GM12878 (cell line): ENCODE results near the gene B3GAT1. TPM values are rescaled to one million over a fixed set of nuclear protein-coding genes. Genes with fewer than 3 reads are reported as not detected.

Experiments
- ATAC-seq: fragments of 200-7000 bp; cut with Tn5 transposase; 3 replicates; pipeline ENCODE4 v1.9.1; 2020; ENCODE audit warnings: mild to moderate bottlenecking, moderate library complexity
- BruUV-seq: library from RNA; stranded (reverse); fragments of 400-500 nt; replicated peaks from 2 replicates; lab custom pipeline; 2021; lab: Mats Ljungman, UMichigan
- CTCF ChIA-PET: fragments of 300-600 bp; sonication (Branson Sonifier 250); formaldehyde crosslinking; extraction: SDS; loops from one replicate; lab custom pipeline; 2021; ENCODE audit warnings: inconsistent platforms; lab: Yijun Ruan, JAX
- POLR2A ChIA-PET: fragments of 350-600 bp; formaldehyde crosslinking; extraction: SDS; loops from one replicate; lab custom pipeline; 2021; ENCODE audit warnings: inconsistent platforms; lab: Charles Lee
- RAD21 ChIA-PET: fragments of 300-600 bp; sonication (Branson Sonifier 250); formaldehyde crosslinking; loops from one replicate; lab custom pipeline; 2023; ENCODE audit warnings: antibody characterized with exemption; ENCODE audit not compliant: unreplicated experiment; lab: Charles Lee
- SMC1A ChIA-PET: fragments of 300-600 bp; sonication (Branson Sonifier 250); formaldehyde crosslinking; loops from one replicate; lab custom pipeline; 2023; ENCODE audit not compliant: unreplicated experiment, uncharacterized antibody; lab: Charles Lee
- DNase-seq: peaks from one replicate; pipeline ENCODE4 v3.0.0-alpha.2; 2011; ENCODE audit warnings: low read depth, low spot score
- FAIRE-seq: peaks from 3 replicates; lab custom pipeline; 2011; peaks lifted over from hg19 to GRCh38; lab: Jason Lieb, UNC
- H2AFZ ChIP-seq: 2 replicates; pipeline ENCODE4 v1.6.0; 2011; ENCODE audit warnings: low read depth, low read length, control low read depth; ENCODE audit not compliant: control insufficient read depth
- H3K27ac ChIP-seq: 2 replicates; pipeline ENCODE4 v1.5.1; 2011; ENCODE audit warnings: control low read depth; ENCODE audit not compliant: control insufficient read depth, insufficient read depth
- H3K27me3 ChIP-seq, 2 experiments: replicated peaks in 1 of 2; 2 replicates each; pipeline versions ENCODE4 v1.6.0 to v1.6.1; 2011; ENCODE audit warnings: low read length in 1 of 2; ENCODE audit not compliant: control insufficient read depth in 2 of 2, insufficient read depth in 2 of 2
- H3K36me3 ChIP-seq, 2 experiments: 2 replicates each; pipeline ENCODE4 v1.5.1; 2011; ENCODE audit warnings: low read length in 1 of 2; ENCODE audit not compliant: control insufficient read depth in 2 of 2, insufficient read depth in 2 of 2
- H3K4me1 ChIP-seq: 2 replicates; pipeline ENCODE4 v1.6.1; 2011; ENCODE audit warnings: mild to moderate bottlenecking, low read length, moderate library complexity, mixed read lengths; ENCODE audit not compliant: control insufficient read depth, insufficient read depth
- H3K4me2 ChIP-seq: 2 replicates; pipeline ENCODE4 v1.6.0; 2011; ENCODE audit warnings: control low read depth; ENCODE audit not compliant: control insufficient read depth, insufficient read depth
- H3K4me3 ChIP-seq: fragments of 200-600 bp; sonication (generic); 2 replicates; pipeline ENCODE4 v1.5.1; 2016
- H3K79me2 ChIP-seq: 2 replicates; pipeline ENCODE4 v1.6.0; 2011; ENCODE audit warnings: low read length; ENCODE audit not compliant: control insufficient read depth, insufficient read depth
- H3K9ac ChIP-seq: 2 replicates; pipeline ENCODE4 v1.8.0; 2011; ENCODE audit warnings: low read length, control low read depth, mixed read lengths; ENCODE audit not compliant: control insufficient read depth, insufficient read depth
- H3K9me3 ChIP-seq: replicated peaks from 3 replicates; pipeline ENCODE4 v1.5.1; 2011; ENCODE audit warnings: mild to moderate bottlenecking, low read length; ENCODE audit not compliant: control insufficient read depth, insufficient read depth
- H4K20me1 ChIP-seq: 2 replicates; pipeline ENCODE4 v1.6.0; 2011; ENCODE audit not compliant: control insufficient read depth, insufficient read depth
- EED ChIP-seq: sonication (generic); IDR thresholded peaks from 2 replicates; pipeline ENCODE4 v1.6.1; 2016; ENCODE audit warnings: antibody characterized with exemption, low read depth
- EZH2 ChIP-seq: IDR thresholded peaks from 2 replicates; pipeline ENCODE4 v1.6.1; 2012; ENCODE audit warnings: low read depth, mild to moderate bottlenecking, control low read depth, inconsistent platforms, low read length, borderline replicate concordance; ENCODE audit not compliant: control insufficient read depth
- KLF5 ChIP-seq: fragments of 450-650 bp; IDR thresholded peaks from 2 replicates; pipeline ENCODE4 v1.6.1; 2014; ENCODE audit warnings: mild to moderate bottlenecking; ENCODE audit not compliant: partially characterized antibody
- MYC ChIP-seq: IDR thresholded peaks from 2 replicates; pipeline ENCODE4 v1.6.1; 2011; ENCODE audit warnings: mild to moderate bottlenecking, low read length, moderate library complexity, inconsistent platforms; ENCODE audit not compliant: insufficient read depth, insufficient replicate concordance, insufficient read length, severe bottlenecking
- SP1 ChIP-seq: IDR thresholded peaks from one replicate; pipeline ENCODE4 v1.6.1; 2011; ENCODE audit warnings: low read depth, low read length
- SPI1 ChIP-seq: IDR thresholded peaks from 2 replicates; pipeline ENCODE4 v1.6.1; 2011; ENCODE audit warnings: low read depth, mild to moderate bottlenecking, low read length, moderate library complexity, borderline replicate concordance; ENCODE audit not compliant: insufficient read depth
- TBL1XR1 ChIP-seq: IDR thresholded peaks from 2 replicates; pipeline ENCODE4 v1.6.1; 2012; ENCODE audit warnings: low read depth, low read length, improper control_type of control experiment
- YY1 ChIP-seq: IDR thresholded peaks from 2 replicates; pipeline ENCODE4 v1.6.1; 2011; ENCODE audit warnings: low read depth, mild to moderate bottlenecking, low read length
- WGBS: methylation state at CpG from one replicate; pipeline ENCODE4 v1.1.6; 2016; ENCODE audit warnings: low lambda C conversion rate; ENCODE audit not compliant: insufficient replicate concordance, insufficient coverage; ENCODE audit errors: missing lambda C conversion rate; 5-methylcytosine and 5-hydroxymethylcytosine counted together
- in situ Hi-C: fragments of 300-500 bp; cut with MboI; formaldehyde crosslinking; loops from 9 replicates; pipeline ENCODE4 v1.14.3; 2018; ENCODE audit warnings: mixed read lengths
- intact Hi-C: fragments of 100-400 bp; cut with micrococcal nuclease; formaldehyde crosslinking; loops from one replicate; pipeline ENCODE4 v1.14.2; 2022; ENCODE audit not compliant: unreplicated experiment
- polyA plus RNA-seq, 11 experiments: library from polyadenylated mRNA; depleted of rRNA in 4 of 11; unstranded in 6 of 11; stranded (reverse) in 5 of 11; fragments of >200 nt; fragmentation: Nextera tagmentation in 4 of 11; fragmentation: Illumina TruSeq in 1 of 11; extraction: Ambion mirVana in 4 of 11; extraction: Trizol in 1 of 11; gene quantifications; 1 replicate in 1 of 11; 2 replicates in 10 of 11; pipeline versions ENCODE4 v1.2.1 to v1.2.3, GENCODE V29; 2011 to 2016; ENCODE audit warnings: inconsistent platforms in 2 of 11, missing spikeins in 2 of 11, low read depth in 1 of 11
- total RNA-seq, 4 experiments: library from RNA; depleted of rRNA in 3 of 4; stranded (reverse); fragments of >200 nt in 3 of 4; fragmentation: Illumina TruSeq in 1 of 4; extraction: Trizol in 1 of 4; gene quantifications; 2 replicates each; pipeline versions ENCODE4 v1.2.1 to v1.2.3, GENCODE V29; 2013 to 2021
- TF ChIP-seq, protein P1 (sequence below): fragments of 450-650 bp; IDR thresholded peaks from 2 replicates; pipeline ENCODE4 v1.6.1; 2018; ENCODE audit warnings: borderline replicate concordance, mild to moderate bottlenecking; ENCODE audit not compliant: partially characterized antibody
- TF ChIP-seq, protein P2 (sequence below): fragments of 450-650 bp; IDR thresholded peaks from 2 replicates; pipeline ENCODE4 v1.6.1; 2018; ENCODE audit warnings: mild to moderate bottlenecking, low read depth, moderate library complexity; ENCODE audit not compliant: partially characterized antibody

B3GAT1 gene
- total and polyA plus RNA-seq, 10 of the 15 experiments (the other 5 are each of a cell fraction or from before 2014, with no cell fraction given), result 0.05 TPM; not detected in 9

DNA sequence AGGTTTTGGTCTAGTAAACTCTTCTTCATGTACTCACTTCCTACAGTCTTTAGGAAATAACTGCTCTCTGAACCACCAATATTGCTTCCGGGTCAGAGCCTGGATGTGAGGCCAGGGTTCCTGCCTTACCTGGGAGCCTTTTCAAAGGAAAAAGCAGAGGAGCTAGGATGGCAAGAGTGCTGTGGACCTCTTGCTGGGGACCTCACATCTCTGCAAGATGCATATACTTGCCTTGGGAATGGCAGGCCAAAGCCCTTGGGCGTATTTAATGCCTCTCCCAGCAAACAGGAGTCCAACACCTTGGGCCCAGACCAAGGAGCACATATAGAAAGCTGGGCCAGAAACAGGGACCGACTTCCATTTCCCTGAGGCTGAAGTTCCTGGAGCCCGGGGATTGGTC is 75.0 kb downstream of the B3GAT1 start:
- RAD21 ChIA-PET, result no interaction called here
- H3K9me3 ChIP-seq, result no peaks in the 10 kb centered on the region
- FAIRE-seq, result no peak
- SMC1A ChIA-PET, result no interaction called here
- H3K9ac ChIP-seq, result no peak overlapping the region
- WGBS, result 24% methylated on average over 4 of the region's 4 CpGs
- in situ Hi-C loops, result no loop called here
- BruUV-seq, result no TSS peak
- no peak overlapping the region for H3K4me2 ChIP-seq
- H3K27me3 ChIP-seq, result no peaks in the 10 kb centered on the region; a peak in 2 of 4 replicates
- no peaks in the 10 kb centered on the region for H3K79me2 ChIP-seq
- ATAC-seq, result no peak
- no peaks in the 10 kb centered on the region; the same call in 1 of the 2 replicates for H3K4me1 ChIP-seq
- no peak for TF ChIP-seq TBL1XR1
- no peak for TF ChIP-seq MYC
- TF ChIP-seq, protein P1, sequence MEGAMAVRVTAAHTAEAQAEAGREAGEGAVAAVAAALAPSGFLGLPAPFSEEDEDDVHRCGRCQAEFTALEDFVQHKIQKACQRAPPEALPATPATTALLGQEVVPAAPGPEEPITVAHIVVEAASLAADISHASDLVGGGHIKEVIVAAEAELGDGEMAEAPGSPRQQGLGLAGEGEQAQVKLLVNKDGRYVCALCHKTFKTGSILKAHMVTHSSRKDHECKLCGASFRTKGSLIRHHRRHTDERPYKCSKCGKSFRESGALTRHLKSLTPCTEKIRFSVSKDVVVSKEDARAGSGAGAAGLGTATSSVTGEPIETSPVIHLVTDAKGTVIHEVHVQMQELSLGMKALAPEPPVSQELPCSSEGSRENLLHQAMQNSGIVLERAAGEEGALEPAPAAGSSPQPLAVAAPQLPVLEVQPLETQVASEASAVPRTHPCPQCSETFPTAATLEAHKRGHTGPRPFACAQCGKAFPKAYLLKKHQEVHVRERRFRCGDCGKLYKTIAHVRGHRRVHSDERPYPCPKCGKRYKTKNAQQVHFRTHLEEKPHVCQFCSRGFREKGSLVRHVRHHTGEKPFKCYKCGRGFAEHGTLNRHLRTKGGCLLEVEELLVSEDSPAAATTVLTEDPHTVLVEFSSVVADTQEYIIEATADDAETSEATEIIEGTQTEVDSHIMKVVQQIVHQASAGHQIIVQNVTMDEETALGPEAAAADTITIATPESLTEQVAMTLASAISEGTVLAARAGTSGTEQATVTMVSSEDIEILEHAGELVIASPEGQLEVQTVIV, result no peak
- no peak for TF ChIP-seq SPI1
- TF ChIP-seq SP1, result no peak
- TF ChIP-seq EZH2, result no peak
- no peak for TF ChIP-seq KLF5
- TF ChIP-seq, protein P2, sequence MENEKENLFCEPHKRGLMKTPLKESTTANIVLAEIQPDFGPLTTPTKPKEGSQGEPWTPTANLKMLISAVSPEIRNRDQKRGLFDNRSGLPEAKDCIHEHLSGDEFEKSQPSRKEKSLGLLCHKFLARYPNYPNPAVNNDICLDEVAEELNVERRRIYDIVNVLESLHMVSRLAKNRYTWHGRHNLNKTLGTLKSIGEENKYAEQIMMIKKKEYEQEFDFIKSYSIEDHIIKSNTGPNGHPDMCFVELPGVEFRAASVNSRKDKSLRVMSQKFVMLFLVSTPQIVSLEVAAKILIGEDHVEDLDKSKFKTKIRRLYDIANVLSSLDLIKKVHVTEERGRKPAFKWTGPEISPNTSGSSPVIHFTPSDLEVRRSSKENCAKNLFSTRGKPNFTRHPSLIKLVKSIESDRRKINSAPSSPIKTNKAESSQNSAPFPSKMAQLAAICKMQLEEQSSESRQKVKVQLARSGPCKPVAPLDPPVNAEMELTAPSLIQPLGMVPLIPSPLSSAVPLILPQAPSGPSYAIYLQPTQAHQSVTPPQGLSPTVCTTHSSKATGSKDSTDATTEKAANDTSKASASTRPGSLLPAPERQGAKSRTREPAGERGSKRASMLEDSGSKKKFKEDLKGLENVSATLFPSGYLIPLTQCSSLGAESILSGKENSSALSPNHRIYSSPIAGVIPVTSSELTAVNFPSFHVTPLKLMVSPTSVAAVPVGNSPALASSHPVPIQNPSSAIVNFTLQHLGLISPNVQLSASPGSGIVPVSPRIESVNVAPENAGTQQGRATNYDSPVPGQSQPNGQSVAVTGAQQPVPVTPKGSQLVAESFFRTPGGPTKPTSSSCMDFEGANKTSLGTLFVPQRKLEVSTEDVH, result no peak
- no peak for TF ChIP-seq YY1
- no peak for TF ChIP-seq EED
- TF ChIP-seq, all 136 proteins: peak for 0
- H3K27ac ChIP-seq, result no peak overlapping the region
- POLR2A ChIA-PET, result no interaction called here
- no peaks in the 10 kb centered on the region for H4K20me1 ChIP-seq
- CTCF ChIA-PET, result no interaction called here
- intact Hi-C loops, result no loop called here
- no peak overlapping the region for H2AFZ ChIP-seq
- no peak overlapping the region for H3K4me3 ChIP-seq
- no peak for DNase-seq
- H3K36me3 ChIP-seq, result no peaks in the 10 kb centered on the region
